Ammon's horn (tissue), 1 donor: ENCODE measurements around the gene KIF21B.

ENCODE experiments used
- DNase-seq: peaks from one replicate; pipeline ENCODE4 v3.0.0-alpha.2; 2016; ENCODE audit warnings: low spot score

Gene KIF21B

GRCh38 chr1:201048521-201048920, 25.0 kb upstream of the KIF21B start:
- no peak for DNase-seq

GRCh38 chr1:201044119-201044518, 20.6 kb upstream of the KIF21B start:
- DNase-seq = no peak

GRCh38 chr1:201042779-201043461, 19.4 kb upstream of the KIF21B start:
- peak; percentile 90 for DNase-seq

GRCh38 chr1:201041011-201041410, 17.5 kb upstream of the KIF21B start:
- no peak for DNase-seq

- no peak for DNase-seq
Observed at GRCh38 chr1:201039876-201040275, 16.4 kb upstream of the KIF21B start.

GRCh38 chr1:201039418-201039817, 15.9 kb upstream of the KIF21B start:
- no peak for DNase-seq

- no peak for DNase-seq
Observed at GRCh38 chr1:201038186-201038876, 14.8 kb upstream of the KIF21B start.

- no peak for DNase-seq
Observed at GRCh38 chr1:201036188-201036842, 12.8 kb upstream of the KIF21B start.

GRCh38 chr1:201034671-201035070, 11.2 kb upstream of the KIF21B start:
- DNase-seq = no peak

GRCh38 chr1:201032408-201032807, 8.9 kb upstream of the KIF21B start:
- DNase-seq = no peak

GRCh38 chr1:201028461-201028889, 5.0 kb upstream of the KIF21B start:
- DNase-seq = peak; percentile 74

GRCh38 chr1:201026836-201027235, 3.3 kb upstream of the KIF21B start:
- DNase-seq = no peak

GRCh38 chr1:201026234-201026633, 2.7 kb upstream of the KIF21B start:
- no peak for DNase-seq

- no peak for DNase-seq
Observed at GRCh38 chr1:201025571-201026002, 2.1 kb upstream of the KIF21B start.

- peak; percentile 75 for DNase-seq
Observed at GRCh38 chr1:201024625-201024998, 1.1 kb upstream of the KIF21B start.

GRCh38 chr1:201023920-201024624, 558 bp upstream of the KIF21B start:
- DNase-seq = no peak

GRCh38 chr1:201022820-201023516, 546 bp downstream of the KIF21B start:
- no peak for DNase-seq

- no peak for DNase-seq
Observed at GRCh38 chr1:201022493-201022819, 1.1 kb downstream of the KIF21B start.

- no peak for DNase-seq
Observed at GRCh38 chr1:201021630-201022492, 1.7 kb downstream of the KIF21B start.

GRCh38 chr1:201020721-201021629, 2.5 kb downstream of the KIF21B start:
- DNase-seq = peak; percentile 80
